Endothelial cell of umbilical vein (primary cell): Measurements from ENCODE around the gene FGF3. TPM values are rescaled to one million over a fixed set of nuclear protein-coding genes. Genes with fewer than 3 reads are reported as not detected.

Experiments
- BruUV-seq: library from RNA; stranded (reverse); fragments of 400-500 nt; replicated peaks from 2 replicates; lab custom pipeline; 2021; lab: Mats Ljungman, UMichigan
- CTCF ChIA-PET: fragments of 300-600, 350-600 bp; sonication (Branson Sonifier 250); formaldehyde crosslinking; loops from one replicate; lab custom pipeline; 2021; ENCODE audit warnings: antibody characterized with exemption, inconsistent platforms; lab: Charles Lee
- POLR2A ChIA-PET: fragments of 300-600, 350-600 bp; sonication (Branson Sonifier 250); formaldehyde crosslinking; loops from one replicate; lab custom pipeline; 2021; ENCODE audit warnings: antibody characterized with exemption, inconsistent platforms; lab: Charles Lee
- DNase-seq: peaks from one replicate; pipeline ENCODE4 v3.0.0-alpha.2; 2011; ENCODE audit warnings: low read depth, low spot score
- FAIRE-seq: peaks from 2 replicates; lab custom pipeline; 2011; peaks lifted over from hg19 to GRCh38; lab: Jason Lieb, UNC
- H2AFZ ChIP-seq: 2 replicates; pipeline ENCODE4 v1.6.0; 2012; ENCODE audit warnings: low read depth, low read length, control low read depth, inconsistent platforms
- H3K27ac ChIP-seq: 2 replicates; pipeline ENCODE4 v1.5.1; 2011; ENCODE audit warnings: low read depth, mild to moderate bottlenecking, control low read depth, low read length, moderate library complexity; ENCODE audit not compliant: insufficient read depth
- H3K27me3 ChIP-seq, 2 experiments: 2 replicates each; pipeline versions ENCODE4 v1.6.0 to v1.6.1; 2011; ENCODE audit warnings: low read length in 2 of 2, mixed read lengths in 1 of 2; ENCODE audit not compliant: control insufficient read depth in 2 of 2, insufficient read depth in 2 of 2
- H3K36me3 ChIP-seq, 2 experiments: 2 replicates in 1 of 2; 3 replicates in 1 of 2; pipeline ENCODE4 v1.5.1; 2011; ENCODE audit warnings: low read length in 2 of 2, mild to moderate bottlenecking in 1 of 2, moderate library complexity in 1 of 2; ENCODE audit not compliant: control insufficient read depth in 2 of 2, insufficient read depth in 2 of 2; ENCODE audit errors: extremely low read depth in 1 of 2
- H3K4me1 ChIP-seq: 3 replicates; pipeline ENCODE4 v1.5.1; 2011; ENCODE audit warnings: mild to moderate bottlenecking, low read length; ENCODE audit not compliant: control insufficient read depth, insufficient read depth; ENCODE audit errors: extremely low read depth
- H3K4me2 ChIP-seq: 2 replicates; pipeline ENCODE4 v1.6.1; 2011; ENCODE audit warnings: low read length, control low read depth, mixed read lengths; ENCODE audit not compliant: insufficient read depth
- H3K4me3 ChIP-seq, 3 experiments: fragments of 200-600 bp in 1 of 3; sonication (generic), shearing (Covaris generic) in 1 of 3; replicated peaks in 1 of 3; 2 replicates each; pipeline ENCODE4 v1.5.1; 2011 to 2016; ENCODE audit warnings: control low read depth in 3 of 3, low read length in 3 of 3, mild to moderate bottlenecking in 2 of 3, inconsistent platforms in 1 of 3, low read depth in 1 of 3, moderate library complexity in 1 of 3; ENCODE audit not compliant: insufficient read depth in 1 of 3
- H3K79me2 ChIP-seq: 2 replicates; pipeline ENCODE4 v1.6.0; 2012; ENCODE audit warnings: low read length, inconsistent platforms; ENCODE audit not compliant: control insufficient read depth, insufficient read depth
- H3K9ac ChIP-seq: replicated peaks from 2 replicates; pipeline ENCODE3; 2011; ENCODE audit warnings: low read length, control low read depth; ENCODE audit not compliant: insufficient read depth; ENCODE audit errors: extremely low read depth
- H3K9me1 ChIP-seq: replicated peaks from 3 replicates; pipeline ENCODE4 v1.6.0; 2011; ENCODE audit warnings: mild to moderate bottlenecking, low read length; ENCODE audit not compliant: control insufficient read depth, insufficient read depth; ENCODE audit errors: extremely low read depth
- H3K9me3 ChIP-seq: replicated peaks from 2 replicates; pipeline ENCODE4 v1.5.1; 2012; ENCODE audit warnings: low read length, inconsistent platforms; ENCODE audit not compliant: control insufficient read depth, insufficient read depth
- H4K20me1 ChIP-seq: replicated peaks from 2 replicates; pipeline ENCODE3; 2011; ENCODE audit warnings: mild to moderate bottlenecking, low read length; ENCODE audit not compliant: control insufficient read depth, insufficient read depth; ENCODE audit errors: extremely low read depth
- EZH2 ChIP-seq: IDR thresholded peaks from 2 replicates; pipeline ENCODE4 v1.6.1; 2012; ENCODE audit warnings: borderline replicate concordance, low read depth, mild to moderate bottlenecking, moderate library complexity, low read length, inconsistent platforms; ENCODE audit not compliant: severe bottlenecking
- FOS ChIP-seq: IDR thresholded peaks from 2 replicates; pipeline ENCODE4 v1.6.1; 2011; ENCODE audit warnings: mild to moderate bottlenecking, low read length, moderate library complexity, borderline replicate concordance; ENCODE audit not compliant: insufficient read depth
- GATA2 ChIP-seq: IDR thresholded peaks from 2 replicates; pipeline ENCODE4 v1.7.0; 2011; ENCODE audit warnings: low read depth, mild to moderate bottlenecking, moderate library complexity, mixed read lengths, low read length; ENCODE audit not compliant: insufficient read length, insufficient read depth
- JUN ChIP-seq: IDR thresholded peaks from 2 replicates; pipeline ENCODE4 v1.6.1; 2011; ENCODE audit warnings: borderline replicate concordance, low read depth; ENCODE audit not compliant: insufficient read length, insufficient read depth
- MYC ChIP-seq: IDR thresholded peaks from one replicate; pipeline ENCODE4 v1.6.1; 2011; ENCODE audit warnings: mild to moderate bottlenecking, low read depth, low read length
- POLR2A ChIP-seq: IDR thresholded peaks from 2 replicates; pipeline ENCODE4 v1.6.1; 2012; ENCODE audit warnings: low read depth, mild to moderate bottlenecking, control low read depth, low read length
- POLR2AphosphoS5 ChIP-seq: IDR thresholded peaks from 2 replicates; pipeline ENCODE4 v1.6.1; 2012; ENCODE audit warnings: low read depth, mild to moderate bottlenecking, control low read depth, low read length, moderate library complexity; ENCODE audit not compliant: insufficient read depth
- dilution Hi-C: fragments of 300-500 bp; cut with MboI; formaldehyde crosslinking; loops from one replicate; pipeline ENCODE4 v1.15.0; 2019; ENCODE audit warnings: low sequenced_read_pairs; ENCODE audit not compliant: extremely low pct_ligation_motif_present
- intact Hi-C: fragments of 100-400 bp; cut with micrococcal nuclease; formaldehyde crosslinking; loops from one replicate; pipeline ENCODE4 v1.10.0; 2022
- polyA plus RNA-seq, 4 experiments: library from polyadenylated mRNA; depleted of rRNA in 3 of 4; stranded (reverse) in 3 of 4; unstranded in 1 of 4; fragments of >200 nt; gene quantifications; 2 replicates each; pipeline versions ENCODE4 v1.2.1 to v1.2.3, GENCODE V29; 2011 to 2012; ENCODE audit warnings: missing spikeins in 1 of 4
- total RNA-seq: library from RNA; stranded (reverse); gene quantifications from 2 replicates; pipeline ENCODE4 v1.2.3, GENCODE V29; 2021
- TF ChIP-seq, protein P1 (sequence below): IDR thresholded peaks from 2 replicates; pipeline ENCODE4 v1.6.1; 2011; ENCODE audit not compliant: insufficient read depth, insufficient read length
- TF ChIP-seq, protein P2 (sequence below), 2 donors: IDR thresholded peaks; 1 replicate in 1 of 2; 2 replicates in 1 of 2; pipeline ENCODE4 v1.5.1; 2011; ENCODE audit warnings: low read length in 2 of 2, mild to moderate bottlenecking in 2 of 2, moderate library complexity in 2 of 2, control low read depth in 1 of 2, inconsistent platforms in 1 of 2, low read depth in 1 of 2; ENCODE audit not compliant: insufficient read depth in 1 of 2; ENCODE audit errors: extremely low read depth in 1 of 2

FGF3 gene
- total and polyA plus RNA-seq, 2 donors (not counting 3 experiments of a cell fraction or from before 2014, with no cell fraction given) = not detected

DNA sequence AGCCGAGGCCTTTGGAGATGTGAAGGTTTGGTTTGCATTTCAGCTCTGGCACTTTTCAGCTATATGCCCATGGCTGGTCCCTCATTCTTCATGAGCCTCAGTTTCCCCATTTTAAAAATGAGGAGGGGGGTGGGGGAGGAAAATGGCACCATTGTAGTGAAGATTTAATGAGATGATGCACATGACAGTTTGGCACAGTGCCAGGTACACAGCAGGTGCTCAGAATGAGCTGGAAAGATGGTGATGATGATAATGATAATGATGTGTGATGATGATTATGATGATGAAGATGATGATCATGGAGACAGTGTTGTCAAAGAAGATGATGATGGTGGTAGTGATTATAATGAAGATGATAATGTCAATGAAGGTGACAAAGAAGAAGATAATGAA, 24.3 kb upstream of the FGF3 start:
- no peak overlapping the region for H2AFZ ChIP-seq
- dilution Hi-C loops (no loop called here), intact Hi-C loops (loop anchor here (5.0 kb wide), 1 partner anchor 141 kb away; the partner anchor contains the start of gene FGF19)
- no peaks in the 10 kb centered on the region for H3K9me3 ChIP-seq
- no peaks in the 10 kb centered on the region for H3K79me2 ChIP-seq
- no peaks in the 10 kb centered on the region for H4K20me1 ChIP-seq
- POLR2A ChIA-PET = no interaction called here
- H3K27me3 ChIP-seq = no peaks in the 10 kb centered on the region
- no peaks in the 10 kb centered on the region for H3K9me1 ChIP-seq
- no TSS peak for BruUV-seq
- no peak overlapping the region for H3K4me2 ChIP-seq
- CTCF ChIA-PET = interaction anchor here (1.2 to 2.2 kb wide), 2 partner anchors 42 to 158 kb away, joined by 3 to 5 read pairs; no protein-coding TSS in a partner anchor
- no peaks in the 10 kb centered on the region for H3K36me3 ChIP-seq
- no peaks in the 10 kb centered on the region for H3K4me1 ChIP-seq
- H3K4me3 ChIP-seq = no peak overlapping the region
- FAIRE-seq = no peak
- H3K27ac ChIP-seq = no peak overlapping the region
- H3K9ac ChIP-seq = no peak overlapping the region
- no peak for DNase-seq
- TF ChIP-seq MYC (no peak), GATA2 (no peak), FOS (no peak), POLR2AphosphoS5 (no peak), POLR2A (no peak), EZH2 (no peak), JUN (no peak)
- TF ChIP-seq, protein P1, sequence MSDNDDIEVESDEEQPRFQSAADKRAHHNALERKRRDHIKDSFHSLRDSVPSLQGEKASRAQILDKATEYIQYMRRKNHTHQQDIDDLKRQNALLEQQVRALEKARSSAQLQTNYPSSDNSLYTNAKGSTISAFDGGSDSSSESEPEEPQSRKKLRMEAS = no peak
- TF ChIP-seq, protein P2, sequence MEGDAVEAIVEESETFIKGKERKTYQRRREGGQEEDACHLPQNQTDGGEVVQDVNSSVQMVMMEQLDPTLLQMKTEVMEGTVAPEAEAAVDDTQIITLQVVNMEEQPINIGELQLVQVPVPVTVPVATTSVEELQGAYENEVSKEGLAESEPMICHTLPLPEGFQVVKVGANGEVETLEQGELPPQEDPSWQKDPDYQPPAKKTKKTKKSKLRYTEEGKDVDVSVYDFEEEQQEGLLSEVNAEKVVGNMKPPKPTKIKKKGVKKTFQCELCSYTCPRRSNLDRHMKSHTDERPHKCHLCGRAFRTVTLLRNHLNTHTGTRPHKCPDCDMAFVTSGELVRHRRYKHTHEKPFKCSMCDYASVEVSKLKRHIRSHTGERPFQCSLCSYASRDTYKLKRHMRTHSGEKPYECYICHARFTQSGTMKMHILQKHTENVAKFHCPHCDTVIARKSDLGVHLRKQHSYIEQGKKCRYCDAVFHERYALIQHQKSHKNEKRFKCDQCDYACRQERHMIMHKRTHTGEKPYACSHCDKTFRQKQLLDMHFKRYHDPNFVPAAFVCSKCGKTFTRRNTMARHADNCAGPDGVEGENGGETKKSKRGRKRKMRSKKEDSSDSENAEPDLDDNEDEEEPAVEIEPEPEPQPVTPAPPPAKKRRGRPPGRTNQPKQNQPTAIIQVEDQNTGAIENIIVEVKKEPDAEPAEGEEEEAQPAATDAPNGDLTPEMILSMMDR (IDR thresholded peaks at IDR 0.05; ENCODE audit: extremely low read depth in 1 of 2, insufficient read depth in 1 of 2, low read depth in 1 of 2, low read length in 2 of 2) = no peak
